NCI-H2107 (cell line): Measurements from ENCODE around the gene B3GNT8.
"Not testable (repeated sequence)": the region's sequence is repeated elsewhere in the genome, so short reads cannot be mapped to it uniquely, and the experiment has no call there.

Experiments used
- DNase-seq: peaks from one replicate; lab custom pipeline; 2025; lab: John Stamatoyannopoulos, UW

The B3GNT8 gene, protein sequence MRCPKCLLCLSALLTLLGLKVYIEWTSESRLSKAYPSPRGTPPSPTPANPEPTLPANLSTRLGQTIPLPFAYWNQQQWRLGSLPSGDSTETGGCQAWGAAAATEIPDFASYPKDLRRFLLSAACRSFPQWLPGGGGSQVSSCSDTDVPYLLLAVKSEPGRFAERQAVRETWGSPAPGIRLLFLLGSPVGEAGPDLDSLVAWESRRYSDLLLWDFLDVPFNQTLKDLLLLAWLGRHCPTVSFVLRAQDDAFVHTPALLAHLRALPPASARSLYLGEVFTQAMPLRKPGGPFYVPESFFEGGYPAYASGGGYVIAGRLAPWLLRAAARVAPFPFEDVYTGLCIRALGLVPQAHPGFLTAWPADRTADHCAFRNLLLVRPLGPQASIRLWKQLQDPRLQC

DNA sequence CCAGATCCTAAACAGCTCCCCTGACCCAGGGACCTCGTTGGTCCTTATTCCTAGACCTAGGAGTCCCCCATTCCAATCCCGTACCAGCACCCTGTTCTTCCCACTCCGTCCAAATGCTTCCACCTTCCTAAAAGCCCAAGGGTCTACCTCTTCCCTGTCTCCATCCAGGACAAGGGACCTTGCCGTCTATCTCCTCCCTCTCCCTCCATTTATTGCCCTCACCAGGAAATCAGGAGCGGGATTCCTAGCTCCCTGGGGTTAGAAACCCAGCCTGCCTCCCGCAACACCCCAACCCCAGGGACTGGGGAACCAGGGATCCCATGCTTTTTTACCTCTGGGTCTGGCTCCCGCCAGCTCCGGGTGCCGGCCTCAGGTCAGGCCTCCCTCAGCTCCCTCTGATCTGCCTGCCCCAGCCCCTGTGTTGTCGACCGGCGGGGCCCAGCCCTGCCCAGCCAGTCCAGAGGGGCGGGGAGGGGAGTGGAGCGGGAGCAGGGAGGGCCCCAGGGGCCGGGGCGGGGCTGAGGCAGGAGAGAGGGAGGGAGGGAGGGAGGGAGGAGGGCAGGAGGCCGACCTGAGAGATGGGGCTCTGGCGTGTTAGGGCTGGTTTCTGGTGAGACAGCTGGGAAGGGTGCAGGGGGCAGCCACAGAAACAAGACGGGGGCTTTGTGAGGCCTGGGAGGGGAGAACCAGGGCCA, at the start of gene B3GNT8:
Gene B3GNT8 (minus strand): TSS at position 423 of the 695 bp plus-strand sequence. CDS start 596 bp downstream, outside the sequence.
- DNase-seq = peak; percentile 55

DNA sequence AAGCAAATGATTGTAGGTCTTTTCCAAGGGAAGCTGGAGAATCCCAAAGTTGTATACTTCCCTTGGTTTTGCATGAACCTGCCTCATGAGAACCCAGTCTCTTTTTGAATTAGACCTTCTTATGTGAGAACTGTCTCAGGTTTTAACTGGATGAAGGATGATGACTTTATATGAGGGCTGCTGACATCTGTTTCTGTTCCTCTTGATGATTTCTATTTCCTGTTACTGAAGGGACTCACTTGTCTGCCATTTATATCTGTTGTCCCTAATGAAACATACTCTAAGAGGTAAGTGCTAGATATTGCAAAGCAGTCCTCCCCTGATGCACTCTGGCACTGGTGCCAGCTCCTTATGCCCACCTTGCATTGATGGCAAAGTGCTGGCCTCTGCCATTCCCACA, 49.4 kb upstream of the B3GNT8 start:
- no peak for DNase-seq

DNA sequence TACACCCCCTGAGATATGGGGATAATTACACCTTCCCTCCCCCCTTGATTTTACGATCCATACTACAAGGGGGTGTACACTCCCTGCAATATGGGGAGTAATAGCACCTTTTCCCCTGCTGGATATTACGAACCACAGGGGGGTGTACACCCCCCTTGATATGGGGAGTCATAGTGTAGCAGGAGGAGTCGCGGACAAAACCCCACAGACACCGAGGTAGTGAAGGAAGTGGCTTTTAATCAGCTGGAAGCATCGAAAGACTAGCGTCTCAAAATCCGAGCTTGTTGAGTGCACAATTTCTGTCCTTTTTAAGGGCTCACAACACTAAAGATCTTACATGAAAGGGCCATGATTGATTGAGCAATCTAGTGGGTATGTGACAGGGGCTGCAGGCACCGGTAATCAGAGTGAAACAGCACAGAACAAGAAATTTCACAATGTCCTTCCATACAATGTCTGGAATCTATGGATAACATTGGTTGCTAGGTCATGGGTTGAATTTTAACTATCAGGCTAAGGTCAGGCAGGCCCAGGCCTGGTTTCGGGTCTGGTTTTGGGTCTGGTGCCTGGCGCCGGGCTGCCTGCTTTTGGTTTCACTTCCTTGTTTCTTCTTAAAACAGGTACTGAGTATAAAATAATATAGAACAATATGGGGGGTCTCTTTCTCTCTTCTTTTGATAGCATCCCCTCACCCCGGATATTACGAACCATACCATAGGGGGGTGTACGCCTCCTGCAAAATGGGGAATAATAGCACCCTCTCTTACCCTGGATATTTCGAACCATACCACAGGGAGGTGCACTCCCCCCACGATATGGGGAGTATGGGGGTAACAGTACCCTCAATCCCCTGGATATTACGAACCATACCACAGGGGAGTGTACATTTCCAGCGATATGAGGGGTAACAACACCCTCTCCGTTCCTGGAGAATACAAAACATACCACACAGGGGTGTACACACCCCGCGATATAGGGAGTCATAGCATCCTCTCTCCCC, 36.4 kb upstream of the B3GNT8 start:
- not testable (repeated sequence) for DNase-seq

DNA sequence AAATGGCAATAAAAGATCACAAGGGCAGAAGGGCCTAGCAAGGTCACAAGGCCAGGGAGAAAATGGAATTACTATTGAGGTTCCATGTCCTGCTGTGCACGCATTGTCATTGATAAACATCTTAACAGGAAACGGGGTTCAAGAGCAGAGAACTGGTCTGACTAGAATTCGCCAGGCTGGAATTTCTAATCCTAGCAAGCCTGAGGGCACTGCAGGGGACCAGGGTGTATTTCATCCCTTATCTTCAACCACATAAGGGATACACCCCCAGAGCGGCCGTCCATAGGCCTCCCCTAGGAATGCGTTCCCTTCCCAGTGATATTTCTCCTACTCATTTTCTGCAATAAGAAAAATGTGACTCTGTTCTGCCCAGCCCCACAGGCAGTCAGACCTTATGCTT, 35.3 kb upstream of the B3GNT8 start:
- no peak for DNase-seq

DNA sequence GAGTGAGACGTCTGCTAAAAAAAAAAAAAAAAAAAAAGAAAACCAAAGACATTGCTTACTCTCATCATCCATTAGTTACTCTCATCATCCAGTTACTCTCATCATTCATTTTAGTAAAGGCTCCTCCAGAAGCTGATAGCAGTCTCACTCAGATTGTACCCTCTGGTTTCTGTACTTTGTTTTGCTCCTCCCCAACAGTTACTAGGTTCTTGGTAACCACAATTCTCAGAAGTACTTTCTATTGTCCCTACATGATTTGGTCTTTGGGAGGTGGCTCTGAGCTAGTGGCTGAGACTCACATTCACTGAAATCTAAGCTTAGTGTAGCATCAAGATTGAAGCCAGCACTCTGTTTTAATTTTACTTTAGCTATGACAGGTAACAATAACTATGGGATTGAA, 30.1 kb upstream of the B3GNT8 start:
- DNase-seq = no peak

DNA sequence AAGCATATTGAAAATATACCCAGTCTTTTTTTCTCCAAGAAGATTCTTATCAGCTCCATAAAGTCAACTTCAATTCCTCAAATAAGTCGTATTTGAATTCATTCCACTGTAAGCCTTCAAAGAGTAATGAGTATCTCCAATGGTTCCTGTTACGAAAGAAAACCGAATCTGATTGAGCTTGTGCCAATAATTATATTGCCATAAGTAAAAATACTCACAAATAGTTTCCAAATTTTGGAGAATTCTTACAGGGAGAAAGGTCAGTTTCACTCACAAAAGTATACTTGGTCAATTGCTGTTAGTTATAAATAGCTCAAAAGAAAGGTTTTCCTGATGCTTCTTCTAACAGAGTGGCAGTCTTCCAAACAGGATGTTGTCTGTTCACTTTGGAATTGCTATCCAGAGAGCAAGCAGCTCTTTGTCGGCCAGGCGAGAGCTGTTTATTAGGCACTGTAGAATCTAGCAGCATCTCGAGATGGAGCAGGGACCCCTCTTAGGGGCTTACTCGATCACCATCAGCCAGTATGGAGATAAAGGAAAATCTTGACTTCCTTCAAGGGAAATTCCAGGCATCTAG, 29.3 kb upstream of the B3GNT8 start:
- no peak for DNase-seq

DNA sequence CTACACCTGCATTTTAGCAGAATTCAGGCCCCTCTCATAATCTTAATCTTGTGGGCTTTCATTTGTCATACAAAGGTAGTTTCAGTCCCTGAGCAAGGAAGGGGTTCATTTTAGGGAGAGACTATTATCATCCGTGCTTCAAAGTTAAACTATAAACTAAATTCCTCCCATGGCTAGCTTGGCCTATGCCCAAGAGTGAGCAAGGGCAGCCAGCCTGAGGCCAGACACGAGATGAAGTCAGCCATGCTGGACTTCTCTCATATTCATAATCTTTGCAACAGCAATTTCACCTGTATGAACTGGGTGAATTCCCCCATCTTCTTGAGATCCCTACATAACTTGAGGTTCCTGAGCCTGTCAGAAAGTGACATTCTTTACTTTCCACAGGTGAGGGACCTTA, 28.8 kb upstream of the B3GNT8 start:
- no peak for DNase-seq

DNA sequence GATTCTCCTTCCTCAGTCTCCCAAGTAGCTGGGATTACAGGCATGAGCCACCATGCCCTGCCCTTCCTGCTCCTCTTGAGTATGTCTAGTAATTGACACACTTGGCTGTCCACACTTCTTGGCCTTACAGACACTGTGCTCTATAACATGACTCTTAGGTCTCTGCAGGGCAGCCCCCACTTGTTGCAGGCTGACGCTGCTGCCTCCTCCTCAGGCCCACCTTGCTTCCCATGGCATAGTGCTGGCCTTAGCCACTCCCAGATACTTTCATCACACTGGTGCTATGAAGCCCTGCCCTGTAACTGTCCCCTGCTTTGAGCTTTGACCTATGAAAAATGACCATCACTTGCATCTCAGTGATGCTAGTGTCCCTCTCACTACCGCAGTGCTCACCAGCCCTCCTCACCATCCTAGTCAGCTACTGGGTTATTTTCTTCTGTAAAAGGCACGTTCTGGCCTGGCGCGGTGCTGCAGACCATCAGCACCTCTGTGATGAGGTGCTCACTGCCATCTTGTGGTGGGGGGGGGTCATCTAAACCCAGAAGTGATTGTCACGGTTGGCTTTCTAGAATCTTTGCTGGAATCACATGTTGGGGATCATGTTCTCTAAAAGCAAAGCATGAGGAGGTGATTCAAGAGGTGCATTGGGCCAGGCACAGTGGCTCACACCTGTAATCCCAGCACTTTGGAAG, 25.6 kb upstream of the B3GNT8 start:
- DNase-seq = no peak

DNA sequence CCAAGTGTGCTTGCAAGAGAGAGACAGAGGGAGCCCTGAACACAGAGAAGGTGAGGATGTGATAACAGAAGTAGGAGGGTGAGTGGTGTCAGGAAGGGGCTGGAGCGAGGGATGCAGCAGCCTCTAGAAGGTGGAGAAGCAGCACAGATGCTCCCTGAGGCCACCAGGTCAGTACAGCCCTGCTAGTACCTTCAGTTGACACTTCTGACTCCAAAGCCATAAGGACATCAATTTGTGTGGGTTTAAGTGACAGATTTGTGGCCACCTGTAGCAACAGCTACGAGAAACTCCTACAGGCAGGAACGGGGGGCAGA, 22.6 kb upstream of the B3GNT8 start:
- no peak for DNase-seq

DNA sequence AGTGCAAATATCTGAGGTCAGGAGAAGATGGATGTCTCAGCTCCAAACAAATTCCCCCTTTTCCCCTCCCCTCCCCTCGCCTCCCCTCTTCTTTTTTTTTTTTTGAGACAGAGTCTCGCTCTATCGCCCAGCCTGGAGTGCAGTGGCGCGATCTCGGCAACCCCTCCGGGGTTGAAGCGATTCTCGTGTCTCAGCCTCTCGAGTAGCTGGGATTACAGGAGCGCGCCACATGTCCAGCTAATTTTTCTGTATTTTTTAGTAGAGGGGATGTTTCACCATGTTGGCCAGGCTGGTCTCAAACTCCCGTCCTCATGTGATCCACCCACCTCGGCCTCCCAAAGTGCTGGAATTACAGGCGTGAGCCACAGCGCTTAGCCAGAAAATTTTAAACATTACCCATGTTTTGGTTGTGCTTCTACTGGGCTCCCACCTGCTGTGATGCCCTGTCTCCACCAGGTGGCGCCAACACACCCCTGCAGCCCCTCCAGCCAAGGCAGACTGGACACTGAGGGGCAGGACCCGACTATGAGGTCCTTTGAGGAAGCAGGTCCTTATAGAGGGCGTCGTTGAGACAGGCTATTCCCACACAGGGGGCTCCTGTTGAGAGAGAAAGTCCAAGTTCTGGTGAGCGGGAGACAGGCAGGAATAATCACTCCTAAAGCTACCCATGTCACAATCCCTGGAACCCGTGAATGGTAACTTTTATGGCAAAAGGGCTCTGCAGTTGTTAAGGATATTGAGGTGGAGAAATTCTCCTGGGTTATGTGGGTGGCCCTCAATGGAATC, 22.1 kb upstream of the B3GNT8 start:
- DNase-seq = no peak

DNA sequence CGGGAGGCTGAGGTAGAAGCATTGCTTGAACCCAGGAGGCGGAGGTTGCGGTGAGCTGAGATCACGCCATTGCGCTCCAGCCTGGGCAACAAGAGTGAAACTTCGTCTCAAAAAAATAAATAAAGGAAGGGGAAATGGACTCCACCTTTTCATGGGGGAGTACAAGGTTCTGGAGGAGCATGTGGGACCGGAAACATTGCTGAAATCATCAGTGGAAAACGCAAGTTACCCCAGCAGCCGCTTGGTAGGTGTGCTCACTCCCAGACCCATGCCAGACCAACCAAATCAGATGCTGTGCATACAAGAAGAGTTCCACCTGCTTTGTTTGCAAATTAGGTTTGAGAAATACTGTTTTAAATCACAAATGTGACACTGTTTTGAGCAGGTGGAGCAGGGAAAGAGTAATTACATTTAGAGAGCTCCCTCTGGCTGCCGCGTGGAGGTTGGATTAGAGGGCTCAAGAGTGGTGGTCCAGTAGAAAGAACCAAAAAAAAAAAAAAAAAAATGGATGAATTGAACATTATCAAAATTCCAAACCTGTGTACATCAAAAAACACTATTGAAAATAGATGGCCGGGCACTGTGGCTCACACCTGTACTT, 20.7 kb upstream of the B3GNT8 start:
- DNase-seq = no peak

DNA sequence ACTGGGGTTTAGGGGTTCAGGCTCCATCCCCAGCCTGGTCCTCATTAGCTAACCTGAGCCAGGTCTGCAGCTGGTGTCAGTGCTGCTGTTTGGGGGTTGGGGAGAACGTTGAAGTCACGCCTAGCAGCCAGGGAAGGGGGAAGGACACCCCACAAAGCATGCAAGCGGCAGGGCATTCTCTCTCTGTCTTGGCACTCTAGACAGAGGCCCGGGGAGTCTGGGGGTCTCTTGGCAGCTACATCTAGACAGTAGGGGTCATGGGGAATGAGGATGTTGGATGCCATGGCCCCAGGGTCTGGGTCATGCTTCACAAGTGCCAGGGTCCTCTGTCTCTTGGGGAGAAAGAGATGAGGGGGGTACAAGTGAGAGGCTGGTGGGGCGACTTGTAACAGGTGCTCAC, 18.4 kb upstream of the B3GNT8 start:
- DNase-seq = no peak

DNA sequence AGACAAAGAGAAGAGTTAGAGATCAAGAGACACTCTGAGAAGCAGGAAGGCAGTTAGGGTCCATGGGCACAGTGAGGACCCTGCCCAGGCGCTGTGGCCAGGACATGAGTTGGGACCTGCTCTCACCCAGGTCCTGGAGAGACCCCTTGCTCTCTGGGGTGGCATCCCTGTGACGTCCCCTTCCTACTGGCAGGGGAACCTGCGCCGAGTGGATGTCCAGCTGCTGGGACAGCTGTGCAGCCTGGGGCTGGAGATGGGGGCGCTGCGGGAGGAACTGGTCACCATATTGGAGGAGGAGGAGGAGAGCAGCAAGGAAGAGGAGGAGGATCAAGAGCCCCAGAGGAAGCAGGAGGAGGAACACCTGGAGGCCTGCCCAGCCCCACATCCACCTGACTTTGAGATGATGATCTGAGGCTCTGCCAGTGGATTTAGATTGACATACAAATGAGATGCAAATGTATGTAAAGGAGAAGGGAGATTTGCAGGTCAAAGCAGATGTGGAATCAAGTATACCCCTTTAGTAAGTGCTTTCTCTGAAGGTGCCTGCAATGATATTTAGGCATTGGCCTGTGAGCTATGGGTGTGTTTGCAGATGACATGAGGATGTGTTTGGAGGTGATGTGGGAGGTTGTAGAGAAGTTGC, 16.8 kb upstream of the B3GNT8 start:
- DNase-seq = no peak

DNA sequence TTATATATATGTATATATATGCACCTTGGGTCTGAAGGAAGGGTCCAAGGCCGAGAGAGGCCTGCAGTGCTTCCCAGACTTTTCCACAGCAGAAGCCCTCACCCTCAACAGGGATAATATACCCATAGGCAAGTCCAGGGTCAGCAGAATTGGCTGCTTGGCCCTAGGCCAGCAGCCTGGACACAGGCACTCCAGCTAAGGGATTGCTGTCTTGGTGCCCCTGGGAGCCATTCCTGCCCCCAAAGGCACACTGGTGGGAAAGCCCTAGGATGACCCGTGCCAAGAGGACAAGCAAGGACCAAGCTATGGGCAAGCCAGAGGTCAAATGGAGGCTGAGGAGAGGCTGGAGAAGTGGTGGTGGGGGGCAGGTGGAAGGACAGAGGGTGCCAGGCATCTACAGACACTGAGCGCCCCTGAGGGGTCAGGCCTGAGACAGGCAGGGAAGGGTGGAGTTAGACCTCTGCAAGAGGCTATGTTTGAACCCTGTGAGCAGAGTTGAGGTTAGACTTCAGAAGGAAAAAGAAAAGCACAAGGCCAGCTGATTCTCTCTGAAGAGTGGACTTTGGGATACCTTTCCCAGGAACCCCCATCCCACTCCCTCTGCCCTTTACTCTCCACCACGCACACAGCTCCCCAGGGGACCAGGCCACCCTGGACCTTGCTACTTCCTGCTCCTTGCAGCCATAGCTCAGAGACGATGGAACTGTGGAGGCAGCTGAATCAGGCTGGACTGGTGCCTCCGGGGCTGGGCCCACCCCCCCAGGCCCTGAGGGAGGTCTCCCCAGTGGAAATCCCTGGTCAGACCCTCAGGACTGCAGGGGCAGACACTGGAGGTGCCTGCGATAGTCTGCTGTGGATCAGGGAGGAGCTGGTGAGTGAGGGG, 15.5 kb upstream of the B3GNT8 start, which contains the start of gene ERICH4:
Gene ERICH4 (plus strand): TSS at position 684 of the 883 bp plus-strand sequence. CDS start 14 bp downstream, at position 698.
- DNase-seq = no peak

DNA sequence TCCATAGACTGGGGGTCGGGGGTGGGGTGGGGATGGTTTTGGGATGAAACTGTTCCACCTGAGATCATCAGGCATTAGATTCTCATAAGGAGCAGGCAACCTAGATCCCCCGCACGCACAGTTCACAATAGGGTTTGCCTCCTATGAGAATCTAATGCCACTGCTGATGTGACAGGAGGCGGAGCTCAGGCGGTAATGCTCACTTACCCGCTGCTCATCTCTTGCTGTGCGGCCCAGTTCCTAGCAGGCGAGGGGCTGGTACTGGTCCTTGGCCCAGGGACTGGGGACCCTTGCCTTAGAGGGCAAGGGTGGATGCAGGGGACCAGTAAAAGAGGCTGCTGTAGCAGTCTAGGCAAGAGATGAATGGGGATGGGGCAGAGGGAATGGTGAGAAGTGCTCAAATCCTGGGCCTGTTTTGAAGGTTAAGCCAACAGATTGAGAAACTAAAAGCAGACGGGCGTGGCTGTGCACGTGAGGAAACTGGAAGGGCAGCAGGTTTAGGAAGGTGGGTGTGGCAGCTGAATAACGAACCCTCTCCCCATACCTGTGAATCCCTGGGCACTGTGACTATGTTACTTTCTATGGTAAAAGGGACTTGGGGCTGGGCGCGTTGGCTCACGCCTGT, 14.3 kb upstream of the B3GNT8 start:
- DNase-seq = no peak

DNA sequence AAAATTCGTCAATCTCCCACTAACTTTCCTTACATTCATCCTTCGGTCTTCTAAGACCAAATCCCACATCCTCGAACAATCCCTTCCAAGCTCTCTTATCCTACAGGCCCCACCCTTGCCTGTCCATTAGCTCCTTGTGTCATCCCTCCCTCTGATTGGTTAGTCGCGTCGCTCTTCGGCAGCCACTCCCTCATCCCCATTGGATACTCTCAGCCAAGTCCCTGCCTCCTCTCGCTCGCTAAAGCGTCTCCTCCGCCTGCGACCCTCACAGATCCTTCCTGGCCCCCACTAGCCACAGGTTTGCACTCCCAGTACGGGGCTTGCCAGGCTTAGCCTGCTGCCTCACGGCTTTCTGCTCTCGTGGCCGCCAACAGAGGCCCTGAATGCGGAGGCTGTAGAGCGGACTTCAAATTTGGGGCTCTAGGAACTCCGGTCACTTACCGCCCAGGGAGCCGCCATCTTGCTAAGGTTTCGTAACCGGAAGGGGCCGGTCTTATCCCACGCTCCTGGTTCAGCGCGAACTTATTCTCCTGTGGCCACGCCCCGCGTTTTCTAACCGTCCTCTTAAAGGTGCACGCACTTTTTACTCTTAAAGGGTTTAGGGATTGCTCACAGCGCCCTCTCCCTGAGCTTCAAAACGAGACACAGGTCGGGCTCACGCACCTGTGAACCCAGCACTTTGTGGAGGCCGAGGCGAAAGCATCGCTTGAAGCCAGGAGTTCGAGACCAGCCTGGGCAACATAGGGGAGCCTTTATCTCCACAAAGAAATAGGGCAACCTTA, 12.5 kb upstream of the B3GNT8 start, which contains the start of gene DMAC2:
Gene DMAC2 (minus strand): TSS at position 472 of the 782 bp plus-strand sequence. CDS start 13 bp downstream, at position 459.
- DNase-seq = peak; percentile 95

DNA sequence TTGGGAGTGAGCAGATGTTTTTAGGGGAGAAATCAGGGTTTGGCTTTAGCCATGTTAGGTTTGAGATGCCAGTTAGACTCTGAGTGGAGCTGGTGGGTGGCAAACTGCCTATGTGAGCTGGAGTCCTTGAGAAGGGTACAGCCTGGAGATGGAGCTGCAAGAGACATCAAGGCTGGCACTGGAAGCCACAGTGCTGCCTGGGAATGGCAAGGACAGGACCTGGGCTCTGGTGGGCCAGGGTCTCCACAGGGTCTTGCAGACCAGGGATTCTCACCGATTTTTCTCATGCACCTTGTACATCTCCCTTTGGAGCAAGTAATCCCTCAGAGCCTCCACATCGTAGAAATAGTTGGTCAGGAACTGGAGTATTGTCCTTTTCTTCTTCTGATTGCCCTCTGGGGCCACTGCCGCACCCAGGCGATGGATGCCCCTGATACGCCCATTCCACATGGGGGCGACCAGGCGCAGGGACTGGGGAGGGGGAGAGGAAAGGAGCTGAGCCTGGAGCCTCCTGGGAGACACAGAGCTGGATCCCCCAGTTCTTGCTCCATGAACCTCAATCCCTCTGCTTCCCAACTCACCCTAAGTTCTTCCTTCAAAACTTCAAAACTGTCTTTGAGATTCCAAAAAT, 10.9 kb upstream of the B3GNT8 start:
- no peak for DNase-seq
